CD4-positive, alpha-beta T cell (primary cell): ENCODE results near the gene TMEM141. TPM values are rescaled to one million over a fixed set of nuclear protein-coding genes. Genes with fewer than 3 reads are reported as not detected.
"Not testable (repeated sequence)": the region's sequence is repeated elsewhere in the genome, so short reads cannot be mapped to it uniquely, and the experiment has no call there.

Experiments used
- ATAC-seq: fragments of 200-7000 bp; cut with Tn5 transposase; one replicate; pipeline ENCODE4 v1.10.0; 2022; ENCODE audit warnings: mild to moderate bottlenecking; ENCODE audit not compliant: poor library complexity
- CTCF ChIA-PET: fragments of 350-600 bp; sonication (Branson Sonifier 250); formaldehyde crosslinking; loops from one replicate; lab custom pipeline; 2021; ENCODE audit warnings: antibody characterized with exemption, inconsistent platforms; lab: Charles Lee
- POLR2A ChIA-PET: fragments of 350-600 bp; sonication (Branson Sonifier 250); formaldehyde crosslinking; loops from one replicate; lab custom pipeline; 2021; ENCODE audit warnings: antibody characterized with exemption, inconsistent platforms; lab: Charles Lee
- DNase-seq, 14 experiments: peaks; one replicate each; pipeline ENCODE4 v3.0.0-alpha.2; 2013 to 2020; ENCODE audit warnings: mixed read lengths in 2 of 14
- H3K27ac ChIP-seq, 2 donors: one replicate each; pipeline versions ENCODE4 v1.5.1 to v1.7.0; 2013; ENCODE audit warnings: low read length in 2 of 2, low read depth in 1 of 2, mild to moderate bottlenecking in 1 of 2
- H3K27me3 ChIP-seq, 2 experiments: 1 replicate in 1 of 2; 2 replicates in 1 of 2; pipeline versions ENCODE4 v1.6.1 to v1.7.0; 2013; ENCODE audit warnings: low read length in 2 of 2, control low read depth in 1 of 2, mild to moderate bottlenecking in 1 of 2, moderate library complexity in 1 of 2; ENCODE audit not compliant: insufficient read depth in 2 of 2, control insufficient read depth in 1 of 2
- H3K36me3 ChIP-seq: one replicate; pipeline ENCODE4 v1.6.1; 2013; ENCODE audit warnings: low read length, control low read depth; ENCODE audit not compliant: insufficient read depth
- H3K4me1 ChIP-seq: one replicate; pipeline ENCODE4 v1.6.1; 2013; ENCODE audit warnings: low read length, control low read depth; ENCODE audit not compliant: insufficient read depth
- H3K4me3 ChIP-seq: one replicate; pipeline ENCODE4 v1.5.1; 2013; ENCODE audit warnings: mild to moderate bottlenecking, low read length, moderate library complexity
- H3K9me3 ChIP-seq, 2 experiments: 1 replicate in 1 of 2; 2 replicates in 1 of 2; pipeline versions ENCODE4 v1.6.1 to v1.7.0; 2013; ENCODE audit warnings: low read length in 2 of 2, mild to moderate bottlenecking in 2 of 2, control low read depth in 1 of 2, moderate library complexity in 1 of 2; ENCODE audit not compliant: control insufficient read depth in 1 of 2, insufficient read depth in 1 of 2
- H3K27ac Mint-ChIP-seq: one replicate; pipeline ENCODE4 v1.8.0; 2020; ENCODE audit warnings: mixed read lengths
- H3K27me3 Mint-ChIP-seq: one replicate; pipeline ENCODE4 v1.8.0; 2021; ENCODE audit warnings: mixed read lengths
- H3K36me3 Mint-ChIP-seq: one replicate; pipeline ENCODE4 v1.8.0; 2021; ENCODE audit warnings: low read depth, mixed read lengths
- H3K4me1 Mint-ChIP-seq: one replicate; pipeline ENCODE4 v1.8.0; 2021; ENCODE audit warnings: low read depth, mixed read lengths
- H3K4me3 Mint-ChIP-seq: one replicate; pipeline ENCODE4 v1.8.0; 2020; ENCODE audit warnings: mild to moderate bottlenecking, mixed read lengths
- H3K9me3 Mint-ChIP-seq: one replicate; pipeline ENCODE4 v1.8.0; 2020; ENCODE audit warnings: mixed read lengths
- intact Hi-C, 2 experiments: fragments of 100-400 bp; cut with DNase I in 1 of 2; cut with micrococcal nuclease in 1 of 2; formaldehyde crosslinking; loops; one replicate each; pipeline versions ENCODE4 v1.15.1 to v1.9.0; 2023 to 2025; cut with DNase I, micrococcal nuclease
- total RNA-seq, 174 experiments: library from RNA in 2 of 174; stranded (reverse) in 2 of 174; gene quantifications; one replicate each; pipeline ENCODE4 v1.2.3 and lab custom pipeline; 2021 to 2026
- TF ChIP-seq, protein P1 (sequence below): fragments of 200-600 bp; IDR thresholded peaks from one replicate; pipeline ENCODE4 v1.8.0; 2022; ENCODE audit warnings: antibody characterized with exemption, mild to moderate bottlenecking

Gene TMEM141
- total RNA-seq, 2 experiments from 2014 or later = 14.6 to 17.1 TPM

DNA sequence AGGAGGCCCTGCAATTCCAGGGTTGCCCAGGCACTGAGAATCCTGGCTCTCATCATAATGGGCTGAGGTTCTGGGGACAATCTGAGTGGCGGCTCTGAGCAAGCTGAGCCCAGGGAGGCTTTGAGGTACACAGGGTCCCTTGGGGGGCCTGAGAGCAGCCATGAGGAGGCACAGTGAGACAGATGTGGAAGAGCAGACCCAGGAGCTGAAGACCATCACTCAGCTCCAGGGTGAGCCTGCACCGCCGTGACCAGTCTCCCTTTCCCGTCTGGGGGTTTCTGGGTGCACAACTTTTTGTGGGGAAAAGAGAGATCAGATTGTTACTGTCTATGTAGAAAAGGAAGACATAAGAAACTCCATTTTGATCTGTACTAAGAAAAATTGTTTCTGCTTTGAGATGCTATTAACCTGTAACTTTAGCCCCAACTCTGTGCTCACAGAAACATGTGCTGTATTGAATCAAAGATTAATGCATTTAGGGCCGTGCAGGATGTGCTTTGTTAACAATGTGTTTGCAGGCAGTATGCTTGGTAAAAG is 5.2 kb downstream of the TMEM141 start, which contains the start of gene CCDC183:
TSS of gene CCDC183 (plus strand) at position 101 of the 537 bp plus-strand sequence. CDS start at position 161, 60 bp downstream.
- H3K9me3 Mint-ChIP-seq = no peaks in the 10 kb centered on the region
- no peaks in the 10 kb centered on the region for H3K27me3 Mint-ChIP-seq
- no peaks in the 10 kb centered on the region for H3K36me3 Mint-ChIP-seq
- Histone ChIP-seq H3K27ac (no peak within 1 kb of the TSS), H3K4me3 (no peak within 1 kb of the TSS), H3K27me3 (no peaks in the 10 kb centered on the region), H3K4me1 (peaks cover 46% of the 10 kb centered on the region), H3K9me3 (no peaks in the 10 kb centered on the region), H3K36me3 (peaks cover 14% of the 10 kb centered on the region)
- TF ChIP-seq, protein P1, sequence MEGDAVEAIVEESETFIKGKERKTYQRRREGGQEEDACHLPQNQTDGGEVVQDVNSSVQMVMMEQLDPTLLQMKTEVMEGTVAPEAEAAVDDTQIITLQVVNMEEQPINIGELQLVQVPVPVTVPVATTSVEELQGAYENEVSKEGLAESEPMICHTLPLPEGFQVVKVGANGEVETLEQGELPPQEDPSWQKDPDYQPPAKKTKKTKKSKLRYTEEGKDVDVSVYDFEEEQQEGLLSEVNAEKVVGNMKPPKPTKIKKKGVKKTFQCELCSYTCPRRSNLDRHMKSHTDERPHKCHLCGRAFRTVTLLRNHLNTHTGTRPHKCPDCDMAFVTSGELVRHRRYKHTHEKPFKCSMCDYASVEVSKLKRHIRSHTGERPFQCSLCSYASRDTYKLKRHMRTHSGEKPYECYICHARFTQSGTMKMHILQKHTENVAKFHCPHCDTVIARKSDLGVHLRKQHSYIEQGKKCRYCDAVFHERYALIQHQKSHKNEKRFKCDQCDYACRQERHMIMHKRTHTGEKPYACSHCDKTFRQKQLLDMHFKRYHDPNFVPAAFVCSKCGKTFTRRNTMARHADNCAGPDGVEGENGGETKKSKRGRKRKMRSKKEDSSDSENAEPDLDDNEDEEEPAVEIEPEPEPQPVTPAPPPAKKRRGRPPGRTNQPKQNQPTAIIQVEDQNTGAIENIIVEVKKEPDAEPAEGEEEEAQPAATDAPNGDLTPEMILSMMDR = no peak
- H3K4me1 Mint-ChIP-seq = peaks cover 45% of the 10 kb centered on the region
- H3K4me3 Mint-ChIP-seq = peak within 1 kb of the TSS; percentile 38
- ChIA-PET POLR2A (interaction anchor here (1.1 kb wide), 1 partner anchor 68 kb away, joined by 4 read pairs; no protein-coding TSS in a partner anchor), CTCF (no interaction called here)
- ATAC-seq = no peak
- no peak for DNase-seq
- intact Hi-C loops = loop anchor here in 1 of 2 experiments (10.0 kb wide), 1 partner anchor 658 kb away; the partner anchor contains the start of gene NSMF
- peak within 1 kb of the TSS; percentile 45 for H3K27ac Mint-ChIP-seq

DNA sequence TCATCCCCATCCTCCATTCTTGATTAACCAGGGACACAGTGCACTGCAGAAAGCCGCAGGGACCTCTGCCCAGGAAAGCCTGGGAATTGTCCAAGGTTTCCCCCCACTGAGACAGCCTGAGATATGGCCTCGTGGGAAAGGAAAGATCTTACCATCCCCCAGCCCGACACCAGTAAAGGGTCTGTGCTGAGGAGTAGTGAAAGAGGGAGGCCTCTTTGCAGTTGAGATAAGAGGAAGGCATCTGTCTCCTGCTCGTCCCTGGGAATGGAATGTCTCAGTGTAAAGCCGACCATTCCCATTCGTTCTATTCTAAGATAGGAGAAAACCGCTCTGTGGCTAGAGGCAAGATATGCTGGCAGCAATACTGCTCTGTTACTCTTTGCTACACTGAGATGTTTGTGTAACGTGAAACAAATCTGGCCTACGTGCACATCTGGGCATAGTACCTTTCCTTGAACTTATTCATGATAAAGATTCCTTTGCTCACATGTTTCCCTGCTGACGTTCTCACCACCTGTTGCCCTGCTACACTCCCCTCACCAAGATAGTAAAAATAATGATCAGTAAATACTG is 5.7 kb downstream of the TMEM141 start:
- H3K4me3 ChIP-seq, H3K27me3 Mint-ChIP-seq, CTCF ChIA-PET, H3K27me3 ChIP-seq, DNase-seq, H3K9me3 Mint-ChIP-seq, H3K9me3 ChIP-seq, ATAC-seq, H3K27ac ChIP-seq, H3K36me3 Mint-ChIP-seq: not testable (repeated sequence)
- Mint-ChIP-seq H3K4me3 (peak overlapping the region; percentile 38), H3K27ac (peak overlapping the region; percentile 45), H3K4me1 (peaks cover 44% of the 10 kb centered on the region)
- Histone ChIP-seq H3K4me1 (peaks cover 42% of the 10 kb centered on the region), H3K36me3 (peaks cover 14% of the 10 kb centered on the region)
- intact Hi-C loops = loop anchor here in 1 of 2 experiments (10.0 kb wide), 1 partner anchor 658 kb away; the partner anchor contains the start of gene NSMF
- POLR2A ChIA-PET = interaction anchor here (1.1 to 3.8 kb wide), 2 partner anchors 11 to 69 kb away, joined by 4 to 20 read pairs; partner anchors contain the start of gene RABL6

DNA sequence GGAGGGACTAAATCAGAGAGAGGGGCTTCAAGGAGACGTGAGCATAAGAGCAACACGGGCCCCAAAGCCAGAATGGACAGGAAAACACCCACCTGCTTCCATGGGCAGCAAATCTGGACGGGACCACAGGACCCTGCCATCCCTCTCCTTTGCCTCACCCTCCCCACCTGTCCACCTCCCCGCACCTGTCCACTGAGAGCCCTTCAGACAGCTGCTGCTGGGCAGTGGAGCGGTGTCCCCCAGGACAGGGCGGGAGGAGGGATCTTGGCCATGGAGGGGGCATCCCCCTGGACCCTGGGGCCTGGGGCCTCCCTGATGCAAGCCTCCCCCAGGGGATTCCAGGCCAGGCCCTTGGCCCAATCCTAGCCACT is 7.5 kb downstream of the TMEM141 start:
- no peaks in the 10 kb centered on the region for H3K36me3 ChIP-seq
- H3K9me3 ChIP-seq = no peaks in the 10 kb centered on the region
- H3K27me3 ChIP-seq = peaks cover 0 to 3% of the 10 kb centered on the region in 2 experiments
- Mint-ChIP-seq H3K4me3 (no peak overlapping the region), H3K27ac (no peak overlapping the region), H3K9me3 (no peaks in the 10 kb centered on the region), H3K36me3 (no peaks in the 10 kb centered on the region), H3K27me3 (no peaks in the 10 kb centered on the region), H3K4me1 (peaks cover 37% of the 10 kb centered on the region)
- no peak overlapping the region for H3K4me3 ChIP-seq
- TF ChIP-seq, protein P1 = no peak
- no peak overlapping the region for H3K27ac ChIP-seq
- no peak for ATAC-seq
- no peak for DNase-seq
- POLR2A ChIA-PET = interaction anchor here (0.5 to 3.8 kb wide), 3 partner anchors 8 to 69 kb away, joined by 3 to 20 read pairs (median 4); partner anchors contain the start of genes RABL6 and TMEM141
- intact Hi-C loops = loop anchor here in 1 of 2 experiments (10.0 kb wide), 1 partner anchor 656 kb away; the partner anchor contains the start of gene NSMF
- CTCF ChIA-PET = no interaction called here
- peaks cover 33% of the 10 kb centered on the region for H3K4me1 ChIP-seq
